NCI-H1930 (cell line): ENCODE data around the gene LGALS7B.
"Not testable (repeated sequence)": the region's sequence is repeated elsewhere in the genome, so short reads cannot be mapped to it uniquely, and the experiment has no call there.

Experiments used
- DNase-seq, 2 experiments: peaks; one replicate each; lab custom pipeline; 2025; lab: John Stamatoyannopoulos, UW

LGALS7B gene

DNA sequence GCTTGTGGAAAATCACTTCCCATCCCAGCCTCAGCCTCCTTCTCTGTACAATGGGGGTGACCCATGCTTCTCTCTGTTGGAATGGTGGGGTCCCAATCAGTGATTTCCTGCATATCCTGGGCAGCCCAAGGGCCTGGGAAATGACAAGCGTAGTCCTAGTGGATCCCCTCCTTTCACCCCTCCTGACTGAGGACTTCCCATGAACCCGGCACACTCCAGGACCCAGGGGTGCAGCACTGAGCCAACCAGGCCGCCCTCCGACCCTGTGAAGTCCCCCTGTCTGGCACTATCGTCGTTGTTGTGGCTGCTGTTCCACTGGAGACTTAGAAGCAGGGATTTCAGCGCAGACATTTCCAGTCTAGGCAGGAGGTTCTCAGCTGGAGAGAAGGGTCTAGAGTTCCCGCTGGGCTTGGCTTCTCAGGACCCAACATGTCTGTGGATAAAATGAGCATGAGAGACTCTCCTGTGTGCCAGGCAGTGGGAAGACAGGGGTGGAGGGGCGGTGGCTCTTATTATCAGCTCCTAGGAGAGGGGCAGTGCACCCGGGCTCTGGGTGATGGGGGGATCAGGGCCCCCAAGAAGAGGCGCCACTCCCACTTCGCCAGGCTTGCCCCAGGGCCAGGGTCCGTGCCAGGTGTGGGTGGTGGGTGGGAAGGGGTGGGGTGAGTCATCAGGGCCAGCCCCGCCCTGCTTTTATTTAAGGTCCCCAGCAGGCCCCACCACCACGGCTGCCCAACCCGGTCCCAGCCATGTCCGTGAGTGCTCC is at the start of gene LGALS7B:
TSS of gene LGALS7B (plus strand) at position 723 of the 766 bp plus-strand sequence. CDS start at position 750, 27 bp downstream.
- no peak for DNase-seq

DNA sequence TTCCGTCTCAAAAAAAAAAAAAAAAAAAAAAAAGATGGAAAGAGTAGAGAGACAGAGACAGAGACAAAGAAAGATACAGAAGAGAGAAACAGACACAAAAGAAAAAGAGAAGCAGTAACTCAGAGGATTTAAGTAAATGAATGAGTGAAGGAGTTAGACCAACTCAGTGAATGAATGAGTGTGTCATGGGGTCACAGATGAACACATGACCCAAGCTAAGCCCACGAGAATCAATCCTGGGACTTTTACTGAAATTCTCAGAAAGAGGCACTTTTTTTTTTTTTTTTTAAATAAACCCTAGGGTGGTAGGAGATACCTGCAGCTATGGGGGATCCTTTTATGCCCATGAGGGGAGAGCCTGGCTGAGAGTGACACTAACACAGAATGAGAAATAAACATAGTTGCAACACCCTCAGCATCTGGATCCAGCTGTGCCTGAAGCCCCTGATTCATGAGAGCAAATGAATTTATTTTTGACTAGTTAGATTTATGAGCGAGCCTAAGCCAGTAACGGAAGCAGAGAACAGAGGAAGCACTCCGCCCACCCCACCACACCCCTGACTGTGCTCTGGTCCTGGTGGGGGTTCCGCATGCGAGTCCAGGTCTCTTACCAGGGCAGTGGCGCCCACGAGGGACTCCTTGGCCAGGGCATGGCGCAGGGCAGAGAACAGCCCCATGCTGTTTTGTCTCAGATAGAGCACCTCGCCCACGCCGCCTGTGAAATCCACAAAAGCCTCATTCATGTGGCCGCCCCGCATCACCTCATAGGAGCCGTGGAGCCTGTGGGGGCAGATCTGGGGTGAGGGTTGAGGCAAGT is 49.4 kb upstream of the LGALS7B start:
- no peak for DNase-seq

DNA sequence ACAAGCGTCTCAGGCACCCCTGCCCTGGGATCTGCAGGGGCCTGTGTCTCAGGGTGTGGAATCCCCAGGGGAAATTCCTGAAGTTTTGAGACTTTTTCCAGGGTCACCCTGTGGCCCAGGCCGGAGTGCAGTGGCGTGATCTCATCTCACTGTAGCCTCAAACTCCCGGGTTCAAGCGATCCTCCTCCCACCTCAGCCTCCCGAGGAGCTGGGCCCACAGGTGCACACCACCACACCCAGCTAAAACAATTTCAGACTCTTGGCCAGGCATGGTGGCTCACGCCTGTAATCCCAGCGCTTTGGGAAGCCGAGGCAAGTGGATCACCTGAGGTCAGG is 48.8 kb upstream of the LGALS7B start:
- DNase-seq = no peak

DNA sequence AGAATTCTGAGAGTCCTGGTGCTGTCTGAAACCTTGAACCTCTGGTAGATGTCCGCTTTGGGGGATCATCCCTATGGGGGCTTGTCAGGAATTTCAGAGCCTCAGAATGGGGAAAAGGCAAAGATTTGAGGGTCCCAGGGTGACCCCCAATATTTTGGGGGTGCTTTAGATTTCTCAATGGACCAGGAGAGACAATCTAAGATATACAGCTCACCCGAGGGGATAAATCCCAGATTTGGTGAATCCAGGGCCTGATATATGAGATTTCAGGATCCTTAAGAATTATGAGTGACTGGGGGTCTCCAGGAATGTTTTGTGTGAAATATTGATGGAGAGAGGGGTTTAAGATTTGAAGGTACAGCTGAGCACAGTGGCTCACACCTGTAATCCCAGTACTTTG is 48.1 kb upstream of the LGALS7B start:
- DNase-seq = no peak

DNA sequence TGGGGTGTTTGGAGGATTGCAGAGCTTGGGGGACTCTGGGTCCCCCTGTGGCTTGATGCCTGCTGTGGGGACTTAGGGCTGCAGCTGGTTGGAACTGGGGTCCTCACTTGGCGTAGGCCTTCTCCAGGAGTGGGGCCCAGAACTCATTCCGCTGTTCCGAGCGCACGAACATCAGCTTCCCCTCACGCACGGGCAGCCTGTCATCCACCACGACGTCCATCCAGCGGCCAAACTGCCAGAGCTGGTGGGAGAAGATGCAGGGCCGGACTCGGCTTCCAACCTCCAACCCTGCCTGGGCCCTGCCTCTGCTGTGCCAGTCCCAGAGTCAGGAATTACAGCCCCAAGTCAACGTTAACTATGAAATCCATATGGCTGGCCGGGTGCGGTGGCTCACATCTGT is 47.3 kb upstream of the LGALS7B start:
- no peak for DNase-seq

DNA sequence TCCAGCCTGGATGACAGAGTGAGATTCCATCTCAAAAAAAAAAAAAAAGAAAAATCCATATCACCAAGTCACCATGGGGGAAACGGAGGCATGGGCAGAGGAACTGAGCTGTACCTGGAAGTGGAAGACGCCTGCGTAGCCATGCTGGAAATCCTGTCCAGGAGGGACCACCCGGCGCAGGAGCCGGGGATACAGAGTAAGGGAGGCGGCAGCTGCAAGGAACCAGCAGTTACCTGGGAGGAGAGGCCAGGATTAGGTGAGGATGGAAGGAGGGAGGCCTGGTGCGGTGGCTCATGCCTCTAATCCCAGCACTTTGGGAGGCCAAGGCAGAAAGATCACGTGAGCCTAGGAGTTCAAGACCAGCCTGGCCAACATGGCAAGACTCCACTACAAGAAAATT is 46.7 kb upstream of the LGALS7B start:
- DNase-seq = no peak

DNA sequence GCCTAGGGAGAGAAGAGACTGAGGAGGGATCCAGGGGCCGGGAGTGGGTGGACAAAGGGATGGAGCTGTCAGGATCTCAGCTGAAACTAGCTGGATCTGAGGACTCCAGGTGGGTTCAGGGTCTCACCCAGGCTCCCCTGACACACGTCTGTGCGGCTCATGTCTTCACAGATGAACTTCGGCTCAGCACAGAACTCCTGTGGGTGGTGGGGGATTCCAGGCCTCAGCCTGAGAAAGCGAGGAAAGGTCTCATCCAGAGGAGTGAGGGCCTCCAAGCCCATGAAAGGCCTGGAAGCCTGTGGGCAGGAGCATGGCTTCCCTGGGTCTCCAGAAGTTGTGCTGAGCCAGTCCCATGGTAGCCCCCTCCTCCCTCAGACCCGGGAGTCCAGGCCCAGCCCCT is 46.1 kb upstream of the LGALS7B start:
- DNase-seq = no peak

DNA sequence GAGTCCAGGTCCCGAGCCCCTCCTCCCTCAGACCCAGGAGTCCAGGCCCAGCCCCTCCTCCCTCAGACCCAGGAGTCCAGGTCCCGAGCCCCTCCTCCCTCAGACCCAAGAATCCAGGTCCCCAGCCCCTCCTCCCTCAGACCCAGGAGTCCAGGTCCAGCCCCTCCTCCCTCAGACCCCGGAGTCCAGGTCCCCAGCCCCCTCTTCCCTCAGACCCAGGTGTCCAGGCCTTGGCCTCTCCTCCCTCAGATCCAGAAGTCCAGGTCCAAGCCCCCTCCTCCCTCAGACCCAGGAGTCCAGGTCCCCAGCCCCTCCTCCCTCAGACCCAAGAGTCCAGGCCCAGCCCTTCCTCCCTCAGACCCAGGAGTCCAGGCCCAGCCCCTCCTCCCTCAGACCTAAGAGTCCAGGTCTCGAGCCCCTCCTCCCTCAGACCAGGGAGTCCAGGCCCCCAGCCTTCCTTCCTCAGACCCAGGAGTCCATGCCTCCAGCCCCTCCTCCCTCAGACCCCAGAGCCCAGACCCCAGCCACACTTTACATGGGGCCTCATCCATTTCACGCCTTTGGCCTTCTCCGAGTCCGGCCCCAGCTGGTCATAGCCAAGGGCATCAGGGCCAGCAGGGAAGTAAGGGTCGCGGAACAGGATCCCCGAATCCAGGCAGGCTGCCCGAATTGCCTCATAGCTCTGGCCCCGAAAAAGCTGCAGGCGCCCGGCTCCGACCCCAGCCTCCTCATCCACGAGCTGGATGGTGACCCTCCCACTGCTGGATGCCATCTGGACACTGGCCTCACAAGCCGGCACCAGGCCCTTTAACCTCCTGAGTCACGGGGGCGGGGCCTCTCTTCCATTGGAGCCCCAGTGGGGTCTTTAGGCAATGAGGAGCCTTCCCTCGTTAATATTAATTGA is 45.4 kb upstream of the LGALS7B start:
- DNase-seq = no peak

DNA sequence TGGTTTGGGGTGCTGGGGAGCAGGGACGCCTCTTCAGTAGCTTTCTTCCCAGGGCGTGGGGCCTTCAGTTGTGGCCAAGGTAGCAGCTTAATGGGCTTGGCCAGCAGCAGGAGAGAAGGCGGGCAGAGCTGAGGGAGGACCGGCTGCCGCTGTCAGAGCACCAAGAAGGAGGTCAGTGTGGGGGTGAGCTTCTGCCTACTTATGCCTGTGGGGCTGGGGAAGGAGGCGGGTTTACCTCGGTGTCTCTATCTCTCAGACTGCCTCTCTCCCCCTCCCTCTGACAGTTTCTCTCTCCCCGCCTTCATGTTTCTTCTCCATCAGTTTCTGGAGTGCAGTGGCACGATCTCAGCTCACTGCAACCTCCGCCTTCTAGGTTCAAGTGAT is 44.7 kb upstream of the LGALS7B start, which contains the start of gene CAPN12:
TSS of gene CAPN12 (minus strand) at position 177 of the 384 bp plus-strand sequence. CDS start 309 bp downstream, outside the sequence.
- no peak for DNase-seq

DNA sequence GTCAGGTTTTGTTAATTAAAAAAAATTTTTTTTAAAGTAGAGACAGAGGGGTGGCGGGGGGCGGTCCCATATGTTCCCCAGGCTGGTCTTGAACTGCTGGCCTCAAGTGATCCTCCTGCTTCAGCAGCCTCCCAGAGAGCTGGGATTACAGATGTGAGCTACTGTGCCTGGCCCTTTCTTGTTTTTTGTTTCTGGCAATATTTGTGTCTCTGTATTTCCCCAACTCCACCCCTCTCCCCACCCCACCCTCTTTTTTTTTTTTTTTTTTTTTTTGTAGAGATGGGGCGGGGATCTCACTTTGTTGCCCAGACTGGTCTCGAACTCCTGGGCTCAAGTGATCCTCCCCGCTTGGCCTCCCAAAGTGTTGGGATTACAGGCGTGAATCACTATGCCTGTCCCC is 44.1 kb upstream of the LGALS7B start:
- DNase-seq = no peak

DNA sequence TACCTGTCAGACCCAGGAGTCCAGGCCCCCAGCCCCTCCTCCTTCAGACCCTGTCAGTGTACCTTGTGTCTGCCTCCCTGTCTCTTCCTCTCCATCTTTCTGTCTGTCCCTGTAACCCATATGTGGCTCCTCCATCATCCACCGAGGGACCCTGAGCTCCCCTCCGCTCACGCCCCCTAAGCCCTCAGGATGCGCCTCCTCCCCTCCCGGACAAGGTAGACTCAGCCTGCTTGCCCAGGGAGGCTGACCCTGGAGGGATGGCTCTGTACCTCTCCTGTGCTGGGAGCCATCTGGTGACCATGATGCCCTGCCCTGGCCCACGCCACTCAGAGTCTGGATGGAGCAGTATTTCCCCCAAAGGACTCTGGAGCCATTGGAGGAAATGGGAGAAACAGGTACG is 43.7 kb upstream of the LGALS7B start:
- DNase-seq = no peak

DNA sequence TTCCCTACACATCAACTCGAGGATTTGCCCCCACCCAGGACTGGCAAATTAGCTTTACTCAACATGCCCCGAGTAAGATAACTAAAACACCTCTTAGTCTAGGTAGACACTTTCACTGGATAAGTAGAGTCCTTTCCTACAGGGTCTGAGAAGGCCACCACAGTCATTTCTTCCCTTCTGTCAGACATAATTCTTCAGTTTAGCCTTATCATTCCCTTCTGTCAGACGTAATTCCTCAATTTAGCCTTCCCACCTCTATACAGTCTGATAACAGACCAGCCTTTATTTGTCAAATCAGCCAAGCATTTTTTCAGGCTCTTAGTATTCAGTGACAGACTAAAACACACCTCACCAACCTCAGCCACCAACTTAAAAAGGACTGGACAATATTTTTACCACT is 35.2 kb upstream of the LGALS7B start:
- not testable (repeated sequence) for DNase-seq

DNA sequence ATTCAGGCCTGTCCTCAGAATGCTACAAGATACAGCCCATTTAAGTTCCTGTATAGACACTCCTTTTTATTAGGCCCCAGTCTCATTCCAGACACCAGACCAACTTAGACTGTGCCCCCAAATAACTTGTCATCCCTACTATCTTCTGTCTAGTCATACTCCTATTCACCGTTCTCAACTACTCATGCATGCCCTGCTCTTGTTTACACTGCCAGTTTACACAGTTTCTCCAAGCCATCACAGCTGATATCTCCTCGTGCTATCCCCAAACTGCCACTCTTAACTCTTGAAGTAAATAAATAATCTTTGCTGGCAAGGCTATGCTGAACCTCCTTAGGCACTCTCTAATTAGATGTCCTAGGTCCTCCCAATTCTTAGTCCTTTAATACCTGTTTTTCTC is 34.8 kb upstream of the LGALS7B start:
- not testable (repeated sequence) for DNase-seq

DNA sequence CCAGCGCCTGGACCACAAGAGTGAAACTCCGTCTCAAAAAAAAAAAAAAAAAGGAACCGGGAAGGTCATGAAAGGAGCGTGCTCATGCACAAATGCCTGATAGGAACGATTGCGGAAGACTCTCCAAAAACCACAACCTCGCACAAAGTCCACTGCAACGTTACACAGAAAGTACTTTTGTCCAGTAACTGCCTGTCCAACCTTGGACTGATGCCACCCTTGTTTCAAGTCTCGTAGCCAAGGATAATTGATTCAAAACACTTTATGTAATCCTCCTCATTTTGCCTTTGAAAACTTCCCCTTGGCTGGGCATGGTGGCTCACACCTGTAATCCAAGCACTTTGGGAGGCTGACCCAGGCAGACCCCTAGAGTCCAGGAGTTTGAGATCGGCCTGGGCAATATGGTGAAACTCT is 29.4 kb upstream of the LGALS7B start:
- no peak for DNase-seq

DNA sequence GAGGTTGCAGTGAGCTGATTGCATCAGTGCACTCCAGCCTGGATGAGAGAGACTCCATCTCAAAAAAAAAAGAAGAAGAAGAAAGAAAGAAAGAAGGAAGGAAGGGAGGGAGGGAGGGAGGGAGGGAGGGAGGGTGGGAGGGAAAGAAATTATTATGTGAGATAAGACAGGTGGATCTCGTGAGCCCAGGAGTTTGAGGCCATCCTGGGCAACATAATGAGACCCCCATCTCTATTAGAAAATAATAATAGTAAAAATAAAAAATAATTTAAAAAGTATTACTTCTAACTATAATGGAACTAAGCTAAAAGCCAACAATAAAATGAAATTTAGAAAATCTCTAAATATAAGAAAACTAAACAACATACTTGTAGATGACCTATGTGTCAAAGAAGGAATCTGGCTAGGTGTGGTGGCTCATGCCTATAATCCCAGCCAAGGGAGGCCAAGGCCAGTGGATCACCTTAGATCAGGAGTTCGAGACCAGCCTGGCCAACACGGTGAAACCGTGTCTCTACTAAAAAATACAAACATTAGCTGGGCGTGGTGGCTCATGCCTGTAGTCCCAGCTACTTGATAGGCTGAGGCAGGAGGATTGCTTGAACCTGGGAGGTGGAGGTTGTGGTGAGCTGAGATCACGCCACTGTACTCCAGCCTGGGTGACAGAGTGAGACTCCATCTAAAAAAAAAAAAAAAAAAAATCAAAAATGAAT is 28.0 kb upstream of the LGALS7B start:
- not testable (repeated sequence) for DNase-seq

DNA sequence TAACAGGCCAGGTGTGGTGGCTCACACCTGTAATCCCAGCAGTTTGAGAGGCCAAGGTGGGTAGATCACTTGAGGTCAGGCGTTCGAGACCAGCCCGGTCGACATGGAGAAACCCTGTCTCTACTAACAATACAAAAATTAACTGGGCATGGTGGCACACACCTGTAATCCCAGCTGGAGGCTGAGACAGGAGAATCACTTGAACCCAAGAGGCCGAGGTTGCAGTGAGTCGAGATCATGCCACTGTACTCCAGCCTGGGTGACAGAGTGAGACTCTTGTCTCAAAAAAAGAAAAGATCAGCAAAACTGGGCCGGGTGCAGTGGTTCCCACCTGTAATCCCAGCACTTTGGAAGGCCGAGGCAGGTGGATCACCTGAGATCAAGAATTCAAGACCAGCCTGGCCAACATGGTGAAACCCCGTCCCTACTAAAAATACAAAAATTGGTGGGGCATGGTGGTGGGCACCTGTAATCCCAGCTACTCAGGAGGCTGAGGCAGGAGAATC is 27.1 kb upstream of the LGALS7B start:
- not testable (repeated sequence) for DNase-seq

DNA sequence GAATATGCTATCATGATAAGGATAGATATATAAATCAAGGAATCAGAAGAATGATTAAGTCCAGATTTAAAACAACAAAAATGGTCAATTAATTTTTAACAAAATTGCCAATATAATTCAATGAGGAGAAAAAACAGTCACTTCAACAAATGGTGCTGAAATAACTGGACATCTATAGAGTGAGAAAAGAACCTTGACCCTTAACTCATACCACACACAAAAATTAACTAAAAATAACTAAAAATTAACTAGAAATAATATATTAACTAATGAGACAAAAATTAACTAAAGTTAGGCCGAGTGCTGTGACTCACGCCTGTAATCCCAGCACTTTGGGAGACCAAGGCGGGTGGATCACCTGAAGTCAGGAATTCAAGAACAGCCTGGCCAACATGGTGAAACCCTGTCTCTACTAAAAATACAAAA is 25.2 kb upstream of the LGALS7B start:
- no peak for DNase-seq

DNA sequence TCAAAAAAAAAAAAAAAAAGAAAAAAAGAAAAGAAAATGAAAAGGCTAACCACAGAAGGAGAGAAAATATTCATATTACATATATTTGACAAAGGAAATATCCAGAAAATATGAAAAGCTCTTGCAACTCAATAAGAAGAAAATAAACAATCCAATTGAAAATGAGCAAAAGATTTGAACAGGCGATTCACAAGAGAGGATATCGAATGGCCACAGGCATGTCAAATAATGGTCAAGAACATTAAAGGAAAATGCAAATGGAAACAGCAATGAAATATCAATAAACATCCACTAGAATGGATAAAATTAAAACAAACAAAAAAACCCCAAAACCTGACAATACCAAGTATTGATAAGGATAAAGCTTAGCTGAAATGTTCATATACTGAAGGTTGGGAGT is 23.8 kb upstream of the LGALS7B start:
- DNase-seq = no peak

DNA sequence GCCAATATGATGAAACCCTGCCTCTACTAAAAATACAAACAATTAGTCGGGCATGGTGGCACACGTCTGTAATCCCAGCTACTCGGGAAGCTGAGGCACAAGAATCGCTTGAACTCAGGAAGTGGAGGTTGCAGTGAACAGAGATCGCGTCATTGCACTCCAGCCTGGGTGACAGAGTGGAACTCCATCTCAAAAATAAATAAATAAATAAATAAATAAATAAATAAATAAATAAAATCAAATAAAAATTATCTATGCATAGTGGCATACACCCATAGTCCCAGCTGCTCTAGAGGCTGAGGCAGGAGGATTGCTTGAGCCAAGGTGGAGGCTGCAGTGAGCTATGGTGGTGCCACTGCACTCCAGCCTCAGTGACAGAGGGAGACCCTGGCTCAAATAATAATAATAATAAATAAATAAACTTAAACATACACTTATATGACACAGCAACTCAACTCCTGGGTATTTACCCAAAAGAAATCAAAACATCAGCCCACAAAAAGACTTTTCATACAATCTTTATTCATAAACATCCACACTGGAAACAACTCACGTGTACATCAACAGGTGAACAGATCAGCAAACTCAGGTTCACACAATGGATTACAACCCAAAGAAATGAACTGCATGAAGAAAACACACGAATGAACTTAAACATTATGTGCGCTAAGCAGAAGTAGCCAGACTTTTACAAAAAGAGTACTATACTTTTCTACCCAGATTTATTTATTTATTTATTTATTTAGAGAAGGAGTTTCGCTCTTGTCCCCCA is 22.5 kb upstream of the LGALS7B start:
- no peak for DNase-seq

DNA sequence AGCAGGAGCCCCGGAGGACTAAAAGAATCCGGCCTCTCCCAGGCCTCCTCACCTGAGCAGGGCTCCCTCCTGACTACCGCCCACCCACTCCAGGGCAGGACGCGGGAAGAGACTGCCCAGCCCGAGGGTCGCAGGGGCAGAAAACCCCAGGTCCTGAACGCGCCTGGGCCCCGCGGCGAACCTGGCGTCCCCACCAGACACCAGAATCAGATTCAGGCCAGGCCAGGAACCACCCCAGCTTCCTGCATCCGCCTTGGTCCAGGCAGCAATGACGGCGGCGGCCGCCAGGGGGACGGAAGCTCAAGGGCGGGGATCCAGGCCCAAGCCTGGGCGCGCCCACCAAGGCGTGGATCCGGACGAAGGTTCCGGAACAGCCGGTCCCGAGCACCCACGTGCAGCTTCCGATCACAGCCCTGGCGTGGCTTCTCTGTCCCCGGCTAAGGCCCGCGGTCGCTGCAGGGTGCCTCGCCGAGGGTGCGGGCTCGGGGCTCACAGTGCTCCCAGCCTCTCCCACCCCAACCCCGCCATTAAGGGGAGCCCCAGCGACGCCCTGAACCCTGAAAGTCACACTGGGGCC is 19.3 kb upstream of the LGALS7B start:
- DNase-seq = no peak
